Measurements from ENCODE around the gene RNF181.

Gene RNF181

DNA sequence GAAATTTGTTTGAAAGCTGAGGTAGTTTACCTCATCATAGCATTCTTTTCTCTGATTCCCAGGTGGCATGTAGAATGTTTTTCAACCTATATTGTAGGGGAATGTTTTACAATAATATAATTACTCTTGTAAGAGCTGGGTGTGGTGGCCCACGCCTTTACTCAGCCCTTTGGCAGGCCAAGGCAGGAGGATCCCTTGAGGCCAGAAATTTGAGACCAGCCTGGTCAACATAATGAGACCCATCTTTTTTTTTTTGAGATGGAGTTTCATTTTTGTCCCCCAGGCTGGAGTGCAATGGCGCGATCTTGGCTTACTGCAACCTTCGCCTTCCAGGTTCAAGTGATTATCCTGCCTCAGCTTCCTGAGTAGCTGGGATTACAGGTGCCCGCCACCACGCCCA lies 24.1 kb downstream of the RNF181 start:
- DNase-seq = no peak

DNA sequence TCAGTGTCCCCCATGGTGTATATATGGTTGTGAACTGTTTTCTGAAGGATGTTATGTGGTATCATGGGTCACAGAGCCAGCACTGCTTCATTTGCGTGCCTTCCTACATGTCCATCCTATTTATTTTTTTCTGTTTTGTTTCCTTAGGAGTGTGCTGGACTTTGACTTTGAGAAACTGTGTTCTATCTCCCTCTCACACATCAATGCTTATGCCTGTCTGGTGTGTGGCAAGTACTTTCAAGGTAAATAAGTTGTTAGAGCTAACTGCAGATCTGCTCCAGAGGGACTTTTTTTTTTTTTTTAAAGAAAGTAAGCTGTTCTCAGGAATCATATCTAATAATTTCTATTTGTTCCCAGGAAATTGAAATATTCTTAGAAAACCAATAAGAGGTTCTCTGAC lies 25.8 kb downstream of the RNF181 start:
- DNase-seq = no peak

DNA sequence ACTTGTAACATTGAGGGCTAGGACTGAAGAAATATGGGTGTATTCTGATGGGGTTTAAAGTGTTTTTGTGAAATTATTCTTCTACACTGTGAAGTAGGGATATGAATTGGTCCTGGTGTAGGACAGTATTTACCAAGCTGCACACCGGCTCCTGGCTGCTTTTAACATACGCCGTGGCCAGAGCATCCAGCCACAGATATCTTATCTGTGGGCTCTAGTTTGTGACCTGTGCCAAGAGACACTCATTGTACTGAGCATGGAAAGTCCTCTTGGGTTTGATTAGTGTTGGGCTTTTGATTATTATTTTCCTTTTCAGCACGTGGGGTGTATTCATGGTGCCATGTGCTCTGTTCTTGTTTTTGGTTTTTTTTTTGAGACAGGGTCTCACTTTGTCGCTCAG lies 28.4 kb downstream of the RNF181 start:
- DNase-seq = no peak

DNA sequence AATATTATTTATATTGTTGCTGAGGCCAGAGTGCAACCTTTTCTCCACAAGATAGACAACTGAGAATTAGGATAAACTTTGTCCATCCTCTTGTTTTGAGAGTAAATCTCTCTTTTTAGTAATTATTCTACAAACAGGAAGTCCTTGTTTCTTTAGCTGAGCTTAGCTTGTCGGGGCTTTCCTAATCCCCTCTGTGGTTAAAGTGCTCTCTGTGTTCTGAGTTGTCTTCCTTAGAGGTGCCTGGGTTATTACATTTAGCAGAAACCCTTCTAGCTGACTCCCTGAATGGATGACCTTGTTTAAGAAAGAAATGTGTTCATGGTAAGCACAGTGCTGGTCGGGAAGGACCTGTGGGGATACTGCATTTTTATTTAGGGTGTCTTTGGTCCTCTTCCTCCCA lies 33.1 kb downstream of the RNF181 start:
- no peak for DNase-seq

DNA sequence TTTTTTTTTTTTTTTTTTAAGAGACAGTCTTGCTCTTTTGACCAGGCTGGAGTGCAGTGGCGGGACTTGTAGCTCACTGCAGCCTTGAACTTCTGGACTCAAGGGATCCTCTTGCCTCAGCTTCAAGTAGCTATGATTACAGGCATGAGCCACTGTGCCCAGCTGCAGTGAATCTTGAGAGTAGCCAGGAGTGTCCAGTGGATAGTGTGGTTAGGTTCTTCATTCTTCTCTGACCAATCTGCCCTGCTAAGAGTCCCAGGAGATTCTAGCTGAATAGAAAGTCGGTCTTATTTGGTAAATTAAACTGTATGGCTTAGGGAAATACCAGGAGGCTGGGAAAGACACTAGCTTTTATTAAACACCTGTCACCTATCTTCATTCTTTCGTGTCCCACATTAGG lies 35.8 kb downstream of the RNF181 start:
- DNase-seq = no peak

DNA sequence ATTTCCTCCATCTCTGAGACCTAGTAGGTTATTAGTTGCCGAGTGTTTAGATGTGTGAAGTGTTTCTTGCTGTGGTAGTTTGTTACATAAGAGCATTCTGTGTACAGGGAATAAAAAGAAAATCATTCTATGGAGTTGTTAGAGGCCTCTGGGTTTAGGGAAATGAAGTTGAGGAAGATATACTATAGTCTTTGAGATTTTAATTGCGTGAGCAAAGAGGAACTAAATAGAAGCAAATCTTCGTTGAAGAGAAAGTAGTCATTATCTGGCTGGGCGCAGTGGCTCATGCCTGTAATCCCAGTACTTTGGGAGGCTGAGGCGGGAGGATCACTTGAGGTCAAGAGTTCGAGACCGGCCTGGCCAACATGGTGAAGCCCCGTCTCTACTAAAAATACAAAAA lies 39.5 kb downstream of the RNF181 start:
- no peak for DNase-seq

DNA sequence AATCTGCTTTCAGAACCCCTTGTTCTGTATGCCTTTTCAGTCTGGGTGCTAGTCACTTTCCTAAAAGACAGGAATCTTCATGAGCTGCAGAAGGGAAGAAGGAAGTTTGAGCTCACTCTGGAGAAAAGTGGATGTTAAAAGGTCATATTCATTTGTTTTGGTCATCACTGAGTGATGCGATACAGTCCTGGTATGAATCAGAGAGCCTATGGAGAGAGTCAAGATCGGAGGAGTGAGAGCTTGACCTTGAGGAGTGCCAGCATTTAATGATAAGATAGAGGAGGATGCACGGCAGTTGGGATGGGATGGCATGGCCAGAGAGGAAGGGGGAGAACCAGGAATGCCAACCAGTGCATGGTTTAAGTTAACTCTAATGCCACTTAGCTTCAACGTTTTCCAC lies 40.1 kb downstream of the RNF181 start:
- no peak for DNase-seq

DNA sequence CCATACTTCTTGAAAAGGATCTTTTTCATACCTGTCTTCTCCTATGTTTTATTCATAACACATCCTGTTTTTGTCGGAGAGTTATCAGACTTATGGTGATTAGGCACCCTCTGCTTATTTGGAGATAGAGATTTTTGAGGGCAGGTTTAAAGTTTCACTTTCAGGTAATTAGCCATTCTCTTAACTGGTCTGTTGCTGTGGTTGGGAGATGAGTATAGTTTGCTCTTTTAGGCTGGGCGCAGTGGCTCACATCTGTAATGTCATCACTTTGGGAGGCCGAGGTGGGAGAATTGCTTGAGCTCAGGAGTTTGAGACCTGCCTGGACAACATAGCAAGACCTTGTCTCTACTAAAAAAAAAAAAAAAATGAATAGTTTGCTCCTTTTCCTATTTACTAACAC lies 47.2 kb downstream of the RNF181 start:
- no peak for DNase-seq

DNA sequence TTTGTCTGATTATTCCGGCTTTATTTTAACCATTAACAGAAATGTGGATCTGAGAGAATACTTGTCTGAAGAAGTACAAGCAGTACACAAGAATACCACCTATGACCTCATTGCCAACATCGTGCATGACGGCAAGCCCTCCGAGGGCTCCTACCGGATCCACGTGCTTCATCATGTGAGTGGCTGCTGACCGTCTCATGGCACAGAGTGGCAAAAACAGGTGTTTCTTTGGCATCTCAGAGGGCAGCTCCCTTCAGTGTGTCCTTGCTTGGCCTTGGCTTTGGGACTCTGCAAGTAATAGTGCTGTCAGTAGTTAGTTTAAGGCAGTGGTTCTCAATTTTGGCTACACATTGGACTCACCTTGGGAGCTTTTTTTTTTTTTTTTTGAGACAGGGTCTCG lies 49.4 kb downstream of the RNF181 start:
- DNase-seq = no peak

DNA sequence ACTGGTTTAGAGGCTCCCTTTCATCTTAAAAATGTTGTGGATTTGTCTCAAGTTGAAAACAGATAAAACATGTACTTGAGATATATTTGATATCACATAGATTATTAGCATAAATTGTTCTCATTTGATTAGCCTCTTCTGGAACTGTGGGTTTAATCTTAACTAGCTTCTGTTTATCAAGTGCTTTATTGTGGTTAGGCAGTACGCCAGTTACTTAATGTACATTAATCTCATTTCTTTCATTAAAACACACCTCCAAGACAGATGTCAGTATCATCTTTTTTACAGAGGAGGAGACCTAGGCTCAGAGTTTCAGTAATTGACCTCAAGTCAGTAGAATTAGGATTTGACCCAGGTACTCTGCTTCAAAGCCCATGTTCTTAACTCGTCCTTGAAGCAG lies 50.6 kb downstream of the RNF181 start:
- DNase-seq = no peak
